A673 (cell line): ENCODE results near the gene ARF3. TPM values are rescaled to one million over a fixed set of nuclear protein-coding genes. Genes with fewer than 3 reads are reported as not detected.

Source experiments
- BruUV-seq: library from RNA; stranded (reverse); fragments of 400-500 nt; replicated peaks from 2 replicates; lab custom pipeline; 2021; lab: Mats Ljungman, UMichigan
- CTCF ChIA-PET: fragments of 300-600 bp; sonication (Branson Sonifier 250); formaldehyde crosslinking; loops from one replicate; lab custom pipeline; 2022; ENCODE audit warnings: antibody characterized with exemption; lab: Charles Lee
- POLR2A ChIA-PET: fragments of 300-600 bp; sonication (Branson Sonifier 250); formaldehyde crosslinking; loops from one replicate; lab custom pipeline; 2022; ENCODE audit warnings: antibody characterized with exemption; ENCODE audit not compliant: low non-redundant PET; lab: Charles Lee
- DNase-seq: peaks from one replicate; pipeline ENCODE4 v3.0.0-alpha.2; 2015; ENCODE audit warnings: low spot score
- H3K27ac ChIP-seq: fragments of 200-600 bp; sonication (generic); 2 replicates; pipeline ENCODE4 v1.5.1; 2016; ENCODE audit warnings: mixed run types, low read depth, mild to moderate bottlenecking, mixed read lengths, antibody characterized with exemption, low read length; ENCODE audit not compliant: poor library complexity, severe bottlenecking
- H3K27me3 ChIP-seq: fragments of 200-600 bp; sonication (generic); replicated peaks from 2 replicates; pipeline ENCODE4 v1.6.1; 2017; ENCODE audit warnings: mixed run types, low read depth, mild to moderate bottlenecking, mixed read lengths, antibody characterized with exemption, low read length; ENCODE audit not compliant: insufficient read depth, poor library complexity
- H3K36me3 ChIP-seq: fragments of 200-600 bp; sonication (generic); 2 replicates; pipeline ENCODE4 v1.6.1; 2016; ENCODE audit warnings: mixed run types, mild to moderate bottlenecking, mixed read lengths, antibody characterized with exemption, low read length; ENCODE audit not compliant: insufficient read depth, poor library complexity, severe bottlenecking
- H3K4me1 ChIP-seq: fragments of 200-600 bp; sonication (generic); 2 replicates; pipeline ENCODE4 v1.6.1; 2017; ENCODE audit warnings: mixed run types, mild to moderate bottlenecking, mixed read lengths, antibody characterized with exemption, low read length; ENCODE audit not compliant: insufficient read depth, poor library complexity, severe bottlenecking
- H3K4me3 ChIP-seq: fragments of 200-600 bp; sonication (generic); 2 replicates; pipeline ENCODE4 v1.5.1; 2016; ENCODE audit warnings: low read depth, mixed run types, mild to moderate bottlenecking, mixed read lengths, low read length; ENCODE audit not compliant: poor library complexity, severe bottlenecking
- H3K9me3 ChIP-seq: fragments of 200-600 bp; sonication (generic); 2 replicates; pipeline ENCODE4 v1.6.1; 2016; ENCODE audit warnings: mixed run types, low read depth, mild to moderate bottlenecking, mixed read lengths, antibody characterized with exemption, low read length; ENCODE audit not compliant: poor library complexity, severe bottlenecking
- CTCF ChIP-seq: fragments of 300-800, 200-600 bp; sonication (generic); conservative IDR thresholded peaks from 2 replicates; pipeline ENCODE4 v1.5.1; 2017; ENCODE audit warnings: low read depth, mild to moderate bottlenecking, antibody characterized with exemption, low read length, moderate library complexity, mixed read lengths
- EZH2 ChIP-seq: fragments of 200-600 bp; sonication (generic); IDR thresholded peaks from 2 replicates; pipeline ENCODE4 v1.6.1; 2017; ENCODE audit warnings: borderline replicate concordance, low read depth, mild to moderate bottlenecking, mixed read lengths, antibody characterized with exemption, low read length; ENCODE audit not compliant: poor library complexity, severe bottlenecking
- intact Hi-C: fragments of 100-400 bp; cut with micrococcal nuclease; formaldehyde crosslinking; loops from one replicate; pipeline ENCODE4 v1.10.0; 2022; ENCODE audit not compliant: unreplicated experiment
- total RNA-seq: library from RNA; stranded (reverse); gene quantifications from 2 replicates; pipeline ENCODE4 v1.2.3, GENCODE V29; 2021

ARF3 gene
- total RNA-seq, 1 experiment from 2014 or later, result 183 TPM

GRCh38 chr12:48894271-48894670, 63.0 kb downstream of the ARF3 start:
- TF ChIP-seq EZH2 (no peak), CTCF (no peak)
- ChIA-PET POLR2A (interaction anchor here (0.6 to 0.7 kb wide), 2 partner anchors 15 to 94 kb away, joined by 4 to 8 read pairs; no protein-coding TSS in a partner anchor), CTCF (no interaction called here)
- Histone ChIP-seq H3K4me3 (no peak overlapping the region), H3K9me3 (no peaks in the 10 kb centered on the region), H3K27me3 (peaks cover 13% of the 10 kb centered on the region), H3K36me3 (no peaks in the 10 kb centered on the region), H3K4me1 (no peaks in the 10 kb centered on the region), H3K27ac (no peak overlapping the region)
- intact Hi-C loops, result no loop called here
- no peak for DNase-seq
- no TSS peak for BruUV-seq

GRCh38 chr12:48890657-48891418, 66.4 kb downstream of the ARF3 start:
- H3K27ac ChIP-seq, result no peak overlapping the region
- POLR2A ChIA-PET, result interaction anchor here (0.6 kb wide), 2 partner anchors 57 to 111 kb away, joined by 6 to 10 read pairs; no protein-coding TSS in a partner anchor
- BruUV-seq, result no TSS peak
- peak; percentile 95 for TF ChIP-seq CTCF
- no peak for TF ChIP-seq EZH2
- no peaks in the 10 kb centered on the region for H3K9me3 ChIP-seq
- H3K4me1 ChIP-seq, result no peaks in the 10 kb centered on the region
- peak overlapping the region; percentile 27 for H3K4me3 ChIP-seq
- intact Hi-C loops, result loop anchor here (1.0 kb wide), 1 partner anchor 38 kb away; no protein-coding TSS in a partner anchor
- peak; percentile 80 for DNase-seq
- H3K36me3 ChIP-seq, result no peaks in the 10 kb centered on the region
- CTCF ChIA-PET, result interaction anchor here (0.6 to 4.0 kb wide), 11 partner anchors 10 to 138 kb away, joined by 3 to 56 read pairs (median 7); partner anchors contain the start of gene DDX23
- peaks cover 13% of the 10 kb centered on the region for H3K27me3 ChIP-seq

- Histone ChIP-seq H3K27me3 (peaks cover 13% of the 10 kb centered on the region), H3K9me3 (no peaks in the 10 kb centered on the region), H3K36me3 (no peaks in the 10 kb centered on the region), H3K4me1 (no peaks in the 10 kb centered on the region), H3K4me3 (no peak overlapping the region), H3K27ac (no peak overlapping the region)
- POLR2A ChIA-PET, result no interaction called here
- intact Hi-C loops, result loop anchor here (1.0 kb wide), 1 partner anchor 36 kb away; no protein-coding TSS in a partner anchor
- no TSS peak for BruUV-seq
- DNase-seq, result no peak
- CTCF ChIA-PET, result interaction anchor here (0.6 to 4.0 kb wide), 4 partner anchors 8 to 97 kb away, joined by 3 to 56 read pairs (median 3); partner anchors contain the start of gene DDX23
- TF ChIP-seq EZH2 (no peak), CTCF (no peak)
Measured at GRCh38 chr12:48889679-48890078, 67.6 kb downstream of the ARF3 start.

Other genes with a start within 250 kb of the ARF3 start
- gene CCNT1, start 240.8 kb downstream of the ARF3 start, total RNA-seq, result 51.0 and 51.8 TPM in 2 replicates
- 6.8 and 12.8 TPM in 2 replicates for gene ADCY6, start 168.4 kb downstream of the ARF3 start, total RNA-seq
- 23.8 and 32.4 TPM in 2 replicates for gene CACNB3, start 139.0 kb downstream of the ARF3 start, total RNA-seq
- gene DDX23, start 105.3 kb downstream of the ARF3 start, total RNA-seq, result 111 and 135 TPM in 2 replicates
- 2.0 and 2.7 TPM in 2 replicates for gene RND1, start 91.6 kb downstream of the ARF3 start, total RNA-seq
- 31.8 and 32.5 TPM in 2 replicates for gene FKBP11, start 32.0 kb downstream of the ARF3 start, total RNA-seq
- 0.17 and 0.50 TPM in 2 replicates for gene WNT10B, start 14.2 kb upstream of the ARF3 start, total RNA-seq
- gene WNT1, start 20.8 kb upstream of the ARF3 start, total RNA-seq, result not detected in 2 replicates
- 2.7 and 2.9 TPM in 2 replicates for gene DDN, start 41.9 kb upstream of the ARF3 start, total RNA-seq
- 50.7 and 59.6 TPM in 2 replicates for gene PRKAG1, start 61.3 kb upstream of the ARF3 start, total RNA-seq
- gene KMT2D, start 103.3 kb upstream of the ARF3 start, total RNA-seq, result 121 and 138 TPM in 2 replicates
- gene RHEBL1, start 112.5 kb upstream of the ARF3 start, total RNA-seq, result 1.3 and 1.6 TPM in 2 replicates
- 0.22 and 0.39 TPM in 2 replicates for gene DHH, start 137.3 kb upstream of the ARF3 start, total RNA-seq
- gene LMBR1L, start 153.4 kb upstream of the ARF3 start, total RNA-seq, result 47.2 and 55.7 TPM in 2 replicates
- gene TUBA1B, start 173.9 kb upstream of the ARF3 start, total RNA-seq, result 3,473 and 3,645 TPM in 2 replicates
- 421 and 504 TPM in 2 replicates for gene TUBA1A, start 231.6 kb upstream of the ARF3 start, total RNA-seq